HCT116 (cell line): Measurements from ENCODE around the gene YWHAE. TPM values are rescaled to one million over a fixed set of nuclear protein-coding genes. Genes with fewer than 3 reads are reported as not detected.

ENCODE experiments used
- ATAC-seq: fragments of 200-7000 bp; cut with Tn5 transposase; 2 replicates; pipeline ENCODE4 v1.9.1; 2020; ENCODE audit warnings: mild to moderate bottlenecking, moderate library complexity
- BruUV-seq: library from RNA; stranded (reverse); fragments of 400-500 nt; replicated peaks from 2 replicates; lab custom pipeline; 2021; lab: Mats Ljungman, UMichigan
- CTCF ChIA-PET: fragments of 300-600 bp; sonication (Branson Sonifier 250); formaldehyde crosslinking; loops from one replicate; lab custom pipeline; 2021; ENCODE audit warnings: antibody characterized with exemption; lab: Charles Lee
- POLR2A ChIA-PET: fragments of 300-600, 350-600 bp; sonication (Branson Sonifier 250); formaldehyde crosslinking; loops from one replicate; lab custom pipeline; 2021; ENCODE audit warnings: antibody characterized with exemption; lab: Charles Lee
- RAD21 ChIA-PET, 2 experiments: fragments of 300-600 bp; sonication (Branson Sonifier 250); formaldehyde crosslinking; loops; one replicate each; lab custom pipeline; 2023; ENCODE audit warnings: low total read pairs in 2 of 2; ENCODE audit not compliant: uncharacterized antibody in 2 of 2, unreplicated experiment in 2 of 2, low non-redundant PET in 1 of 2; lab: Charles Lee
- DNase-seq: peaks from one replicate; pipeline ENCODE4 v3.0.0-alpha.2; 2010; ENCODE audit warnings: low read depth, low spot score
- H2AFZ ChIP-seq: fragments of 200-600 bp; shearing (Covaris generic), sonication (generic); 2 replicates; pipeline ENCODE4 v1.6.1; 2017; ENCODE audit warnings: low read depth, mixed run types, mixed read lengths, antibody characterized with exemption, low read length; ENCODE audit not compliant: poor library complexity, severe bottlenecking
- H3K27ac ChIP-seq: 2 replicates; pipeline ENCODE4 v1.5.1; 2012; ENCODE audit warnings: low read depth, low read length
- H3K27me3 ChIP-seq: fragments of 200-600 bp; sonication (generic); 2 replicates; pipeline ENCODE4 v1.6.1; 2016; ENCODE audit warnings: mixed run types, low read length, mixed read lengths; ENCODE audit not compliant: insufficient read depth
- H3K36me3 ChIP-seq, 2 experiments: fragments of 200-500 bp in 1 of 2; fragments of 200-600 bp in 1 of 2; sonication (Bioruptor generic) in 1 of 2; sonication (generic) in 1 of 2; 2 replicates each; pipeline versions ENCODE4 v1.5.1 to v1.6.1; 2014 to 2016; ENCODE audit warnings: low read length in 2 of 2, inconsistent platforms in 1 of 2, mixed read lengths in 1 of 2, mixed run types in 1 of 2; ENCODE audit not compliant: insufficient read depth in 2 of 2, control insufficient read depth in 1 of 2
- H3K4me1 ChIP-seq, 2 experiments: fragments of 200-600 bp in 1 of 2; sonication (generic) in 1 of 2; 2 replicates each; pipeline versions ENCODE4 v1.5.1 to v1.6.1; 2012 to 2017; ENCODE audit warnings: low read length in 2 of 2, inconsistent platforms in 1 of 2, mild to moderate bottlenecking in 1 of 2, mixed read lengths in 1 of 2, mixed run types in 1 of 2, moderate library complexity in 1 of 2; ENCODE audit not compliant: insufficient read depth in 2 of 2, control insufficient read depth in 1 of 2
- H3K4me2 ChIP-seq: fragments of 200-600 bp; sonication (generic); 2 replicates; pipeline ENCODE4 v1.6.1; 2017; ENCODE audit warnings: mixed run types, low read length, mixed read lengths
- H3K4me3 ChIP-seq, 2 experiments: fragments of 200-600 bp in 1 of 2; sonication (generic) in 1 of 2; replicated peaks in 1 of 2; 2 replicates each; pipeline ENCODE4 v1.5.1; 2011 to 2016; ENCODE audit warnings: low read length in 2 of 2, control low read depth in 1 of 2, low read depth in 1 of 2, mild to moderate bottlenecking in 1 of 2, mixed read lengths in 1 of 2, mixed run types in 1 of 2
- H3K79me2 ChIP-seq: fragments of 200-600 bp; sonication (generic); 2 replicates; pipeline ENCODE4 v1.6.1; 2017; ENCODE audit warnings: mild to moderate bottlenecking, mixed run types, low read length, moderate library complexity, mixed read lengths; ENCODE audit not compliant: insufficient read depth
- H3K9ac ChIP-seq: fragments of 200-600 bp; sonication (generic); 2 replicates; pipeline ENCODE4 v1.6.1; 2016; ENCODE audit warnings: low read length, mixed read lengths
- H3K9me2 ChIP-seq: fragments of 200-600 bp; sonication (generic), shearing (Covaris generic); 2 replicates; pipeline ENCODE4 v1.6.1; 2017; ENCODE audit warnings: mixed run types, mild to moderate bottlenecking, moderate library complexity; ENCODE audit not compliant: insufficient read depth
- H3K9me3 ChIP-seq, 2 experiments: fragments of 200-500 bp in 1 of 2; fragments of 200-600 bp in 1 of 2; sonication (Bioruptor generic) in 1 of 2; sonication (generic) in 1 of 2; 2 replicates each; pipeline ENCODE4 v1.6.1; 2014 to 2017; ENCODE audit warnings: low read length in 2 of 2, mixed read lengths in 2 of 2, inconsistent platforms in 1 of 2, low read depth in 1 of 2, mild to moderate bottlenecking in 1 of 2, mixed run types in 1 of 2, moderate library complexity in 1 of 2; ENCODE audit not compliant: control insufficient read depth in 1 of 2, insufficient read depth in 1 of 2
- H4K20me1 ChIP-seq: fragments of 200-600 bp; sonication (generic), shearing (Covaris generic); 2 replicates; pipeline ENCODE4 v1.6.1; 2017; ENCODE audit warnings: mixed run types, mild to moderate bottlenecking, moderate library complexity; ENCODE audit not compliant: insufficient read depth
- ATF3 ChIP-seq: IDR thresholded peaks from 2 replicates; pipeline ENCODE4 v1.6.1; 2012
- EGR1 ChIP-seq: IDR thresholded peaks from 2 replicates; pipeline ENCODE4 v1.6.1; 2012; ENCODE audit warnings: low read depth
- EZH2 ChIP-seq: fragments of 200-600 bp; sonication (generic); IDR thresholded peaks from 2 replicates; pipeline ENCODE4 v1.6.1; 2017; ENCODE audit warnings: antibody characterized with exemption, mixed run types
- FOSL1 ChIP-seq: IDR thresholded peaks from 2 replicates; pipeline ENCODE4 v1.6.1; 2012; ENCODE audit warnings: low read depth
- JUND ChIP-seq: IDR thresholded peaks from 2 replicates; pipeline ENCODE4 v1.6.1; 2012
- MAX ChIP-seq: IDR thresholded peaks from 2 replicates; pipeline ENCODE4 v1.6.1; 2012
- POLR2A ChIP-seq: IDR thresholded peaks from 2 replicates; pipeline ENCODE4 v1.7.0; 2011; ENCODE audit warnings: borderline replicate concordance; ENCODE audit not compliant: insufficient read depth, insufficient read length; ENCODE audit errors: extremely low read depth
- POLR2AphosphoS5 ChIP-seq: IDR thresholded peaks from 2 replicates; pipeline ENCODE4 v1.6.1; 2011; ENCODE audit warnings: mild to moderate bottlenecking, low read depth, low read length, moderate library complexity
- RAD21 ChIP-seq: IDR thresholded peaks from 2 replicates; pipeline ENCODE4 v1.6.1; 2012; ENCODE audit warnings: low read depth, mild to moderate bottlenecking
- SIN3A ChIP-seq: IDR thresholded peaks from 2 replicates; pipeline ENCODE4 v1.6.1; 2012; ENCODE audit warnings: low read depth
- SP1 ChIP-seq: IDR thresholded peaks from 2 replicates; pipeline ENCODE4 v1.6.1; 2012; ENCODE audit warnings: low read depth
- TCF7L2 ChIP-seq: IDR thresholded peaks from 2 replicates; pipeline ENCODE4 v1.7.0; 2011; ENCODE audit warnings: borderline replicate concordance, inconsistent platforms; ENCODE audit not compliant: insufficient read depth, insufficient read length; ENCODE audit errors: extremely low read depth
- ZNF274 ChIP-seq: fragments of 200-500 bp; sonication (Bioruptor generic); IDR thresholded peaks from 2 replicates; pipeline ENCODE4 v1.6.1; 2014; ENCODE audit warnings: mild to moderate bottlenecking, low read depth, low read length, inconsistent platforms
- intact Hi-C: fragments of 100-400 bp; cut with micrococcal nuclease; formaldehyde crosslinking; loops from 2 replicates; pipeline ENCODE4 v1.10.0; 2022
- total RNA-seq: library from RNA; stranded (reverse); gene quantifications from one replicate; pipeline ENCODE4 v1.2.1, GENCODE V29; 2021; ENCODE audit not compliant: unreplicated experiment

Gene YWHAE
- total RNA-seq, 1 experiment from 2014 or later = 735 TPM

DNA sequence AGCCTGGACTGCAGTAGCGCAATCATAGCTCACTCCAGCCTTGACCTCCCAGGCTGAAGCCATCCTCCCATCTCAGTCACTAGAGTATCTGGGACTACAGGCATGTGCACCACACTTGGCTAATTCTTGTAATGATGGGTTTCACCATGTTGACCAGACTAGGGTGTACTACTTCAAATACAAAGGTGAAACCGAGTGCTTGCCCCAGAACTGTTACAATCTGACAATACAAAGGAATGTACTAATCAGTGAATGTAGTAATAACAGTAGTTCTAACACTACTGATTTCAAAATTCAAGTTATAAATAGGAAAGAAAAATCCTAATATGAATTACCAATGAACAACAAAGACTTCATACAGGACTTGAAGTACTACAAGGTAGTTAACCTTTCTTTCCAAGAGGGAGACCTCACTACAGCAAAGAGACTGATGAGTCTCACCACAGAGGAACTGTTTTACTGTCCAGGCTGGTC lies 31.6 kb upstream of the YWHAE start (continued):
- TF ChIP-seq MAX = no peak
- no peak for TF ChIP-seq TCF7L2
- no peak for TF ChIP-seq EGR1
- no peak for TF ChIP-seq EZH2
- no peak for TF ChIP-seq FOSL1
- no peak for TF ChIP-seq POLR2AphosphoS5
- TF ChIP-seq ATF3 = no peak
- no peak for TF ChIP-seq SIN3A

- RAD21 ChIA-PET = no interaction called here
These were observed 23.6 kb upstream of the YWHAE start for GRCh38 chr17:1423456-1424135.

More at GRCh38 chr17:1423456-1424135, 23.6 kb upstream of the YWHAE start:
- ATAC-seq (no peak), DNase-seq (no peak)
- intact Hi-C loops = no loop called here
- Histone ChIP-seq H3K27ac (no peak overlapping the region), H2AFZ (no peak overlapping the region), H3K4me3 (no peak overlapping the region), H3K4me1 (peaks cover 0 to 18% of the 10 kb centered on the region in 2 experiments; a peak in 3 of 4 replicates), H3K9me2 (no peaks in the 10 kb centered on the region), H4K20me1 (no peaks in the 10 kb centered on the region; the same call in 1 of the 2 replicates), H3K9ac (peak overlapping the region; percentile 12; the same call in 1 of the 2 replicates), H3K4me2 (peak overlapping the region; percentile 6), H3K27me3 (no peaks in the 10 kb centered on the region), H3K36me3 (peaks cover 22 to 39% of the 10 kb centered on the region in 2 experiments), H3K9me3 (no peaks in the 10 kb centered on the region), H3K79me2 (peaks cover 74% of the 10 kb centered on the region)
- no TSS peak for BruUV-seq
- ChIA-PET POLR2A (no interaction called here), CTCF (no interaction called here)
- TF ChIP-seq ZNF274 (no peak), TCF7L2 (no peak), POLR2A (no peak), JUND (no peak), SP1 (no peak), RAD21 (no peak)
